HepG2 (cell line): Measurements from ENCODE around the gene P3H2. TPM values are rescaled to one million over a fixed set of nuclear protein-coding genes. Genes with fewer than 3 reads are reported as not detected.

Experiments used
- ATAC-seq: fragments of 200-7000 bp; cut with Tn5 transposase; 3 replicates; pipeline ENCODE4 v1.9.1; 2020; ENCODE audit warnings: mild to moderate bottlenecking, moderate library complexity
- BruUV-seq: library from RNA; stranded (reverse); fragments of 400-500 nt; replicated peaks from 2 replicates; lab custom pipeline; 2021; lab: Mats Ljungman, UMichigan
- CTCF ChIA-PET: fragments of 300-600 bp; formaldehyde crosslinking; extraction: SDS; loops from one replicate; lab custom pipeline; 2021; ENCODE audit warnings: low total read pairs, inconsistent platforms, low intra/inter-chr PET ratio; lab: Yijun Ruan, JAX
- POLR2A ChIA-PET: fragments of 350-600 bp; sonication (Branson Sonifier 250); formaldehyde crosslinking; loops from one replicate; lab custom pipeline; 2020; ENCODE audit warnings: antibody characterized with exemption, inconsistent platforms; lab: Yijun Ruan, JAX
- DNase-seq: peaks from one replicate; pipeline ENCODE4 v3.0.0-alpha.2; 2015; ENCODE audit warnings: low spot score
- FAIRE-seq: peaks from 3 replicates; lab custom pipeline; 2011; peaks lifted over from hg19 to GRCh38; lab: Jason Lieb, UNC
- H2AFZ ChIP-seq: one replicate; pipeline ENCODE4 v1.6.1; 2011; ENCODE audit warnings: low read length, inconsistent platforms
- H3K27ac ChIP-seq: fragments of 300-600 bp; 3 replicates; pipeline ENCODE4 v1.8.0; 2011; ENCODE audit warnings: mixed run types, mild to moderate bottlenecking, mixed read lengths, low read length, inconsistent platforms; ENCODE audit not compliant: insufficient read depth; ENCODE audit errors: extremely low read length
- H3K27me3 ChIP-seq, 2 experiments: fragments of 200-600 bp in 1 of 2; 2 replicates in 1 of 2; 3 replicates in 1 of 2; pipeline versions ENCODE4 v1.6.0 to v1.8.0; 2011; ENCODE audit warnings: low read length in 2 of 2, mild to moderate bottlenecking in 2 of 2, moderate library complexity in 2 of 2, inconsistent platforms in 1 of 2; ENCODE audit not compliant: insufficient read depth in 2 of 2, control insufficient read depth in 1 of 2
- H3K36me3 ChIP-seq, 2 experiments: fragments of 200-600 bp in 1 of 2; replicated peaks in 1 of 2; 2 replicates in 1 of 2; 3 replicates in 1 of 2; pipeline versions ENCODE4 v1.5.1 to v1.8.0; 2011; ENCODE audit warnings: low read length in 2 of 2, inconsistent platforms in 1 of 2; ENCODE audit not compliant: insufficient read depth in 2 of 2, control insufficient read depth in 1 of 2
- H3K4me1 ChIP-seq: 2 replicates; pipeline ENCODE4 v1.5.1; 2012; ENCODE audit warnings: low read length, inconsistent platforms; ENCODE audit not compliant: insufficient read depth
- H3K4me2 ChIP-seq: 2 replicates; pipeline ENCODE4 v1.6.0; 2011; ENCODE audit warnings: low read depth, low read length, inconsistent platforms
- H3K4me3 ChIP-seq, 3 experiments: fragments of 200-600 bp in 1 of 3; sonication (generic), shearing (Covaris generic) in 1 of 3; replicated peaks in 1 of 3; 2 replicates each; pipeline ENCODE4 v1.5.1; 2011 to 2016; ENCODE audit warnings: low read length in 3 of 3, inconsistent platforms in 2 of 3, low read depth in 2 of 3, mild to moderate bottlenecking in 2 of 3, control low read depth in 1 of 3, mixed read lengths in 1 of 3; ENCODE audit not compliant: insufficient read depth in 1 of 3
- H3K79me2 ChIP-seq: one replicate; pipeline ENCODE4 v1.6.1; 2011; ENCODE audit warnings: low read length, inconsistent platforms; ENCODE audit not compliant: insufficient read depth
- H3K9ac ChIP-seq: 2 replicates; pipeline ENCODE4 v1.6.0; 2011; ENCODE audit warnings: mild to moderate bottlenecking, low read depth, low read length, inconsistent platforms; ENCODE audit not compliant: insufficient read depth
- H3K9me3 ChIP-seq: 2 replicates; pipeline ENCODE4 v1.5.1; 2012; ENCODE audit warnings: mild to moderate bottlenecking, low read length
- H4K20me1 ChIP-seq: 2 replicates; pipeline ENCODE4 v1.6.0; 2011; ENCODE audit warnings: inconsistent platforms, mild to moderate bottlenecking, low read length, moderate library complexity; ENCODE audit not compliant: insufficient read depth
- AGO1 ChIP-seq: fragments of 200-400 bp; formaldehyde crosslinking; IDR thresholded peaks from 2 replicates; pipeline ENCODE4 v1.6.1; 2017; ENCODE audit warnings: mild to moderate bottlenecking, low read depth, low read length, moderate library complexity; ENCODE audit not compliant: poor library complexity, severe bottlenecking
- BORCS8-MEF2B ChIP-seq: sonication (generic); formaldehyde crosslinking; IDR thresholded peaks from 2 replicates; pipeline ENCODE4 v1.8.0; 2022; ENCODE audit warnings: mild to moderate bottlenecking, missing genetic modification reagents
- CEBPB ChIP-seq: IDR thresholded peaks from 2 replicates; pipeline ENCODE4 v1.6.1; 2011; ENCODE audit warnings: low read depth, low read length, improper control_type of control experiment, borderline replicate concordance
- CENPX ChIP-seq: sonication (generic); formaldehyde crosslinking; IDR thresholded peaks from 2 replicates; pipeline ENCODE4 v1.9.0; 2021; ENCODE audit warnings: mild to moderate bottlenecking, missing genetic modification reagents, moderate library complexity
- ELF4 ChIP-seq: sonication (generic); formaldehyde crosslinking; IDR thresholded peaks from 2 replicates; pipeline ENCODE4 v1.5.0; 2020; ENCODE audit warnings: missing genetic modification reagents, mild to moderate bottlenecking, moderate library complexity, borderline replicate concordance
- FOXC1 ChIP-seq: sonication (generic); formaldehyde crosslinking; IDR thresholded peaks from 2 replicates; pipeline ENCODE4 v1.8.0; 2022; ENCODE audit warnings: mild to moderate bottlenecking, missing genetic modification reagents, borderline replicate concordance
- FOXK1 ChIP-seq: sonication (generic); formaldehyde crosslinking; IDR thresholded peaks from 2 replicates; pipeline ENCODE4 v1.4.0; 2020; ENCODE audit warnings: low read depth, missing genetic modification reagents, borderline replicate concordance
- HMG20A ChIP-seq: IDR thresholded peaks from 2 replicates; pipeline ENCODE4 v1.6.1; 2016; ENCODE audit warnings: borderline replicate concordance
- NAIF1 ChIP-seq: sonication (generic); formaldehyde crosslinking; IDR thresholded peaks from 2 replicates; pipeline ENCODE4 v1.5.0; 2020; ENCODE audit warnings: mild to moderate bottlenecking, missing genetic modification reagents, borderline replicate concordance
- RELA ChIP-seq: sonication (generic); formaldehyde crosslinking; IDR thresholded peaks from 2 replicates; pipeline ENCODE4 v1.4.0; 2020; ENCODE audit warnings: missing genetic modification reagents
- TARDBP ChIP-seq: sonication (generic); formaldehyde crosslinking; IDR thresholded peaks from 2 replicates; pipeline ENCODE4 v1.8.0; 2022; ENCODE audit warnings: mild to moderate bottlenecking, missing genetic modification reagents
- THAP8 ChIP-seq: sonication (generic); formaldehyde crosslinking; IDR thresholded peaks from 2 replicates; pipeline ENCODE4 v1.5.1; 2020; ENCODE audit warnings: missing genetic modification reagents, mild to moderate bottlenecking, borderline replicate concordance
- ZNF607 ChIP-seq: sonication (generic); formaldehyde crosslinking; IDR thresholded peaks from 2 replicates; pipeline ENCODE4 v1.5.1; 2020; ENCODE audit warnings: missing genetic modification reagents, mild to moderate bottlenecking, borderline replicate concordance
- ZNF816 ChIP-seq: sonication (generic); formaldehyde crosslinking; IDR thresholded peaks from 2 replicates; pipeline ENCODE4 v1.8.0; 2022; ENCODE audit warnings: missing genetic modification reagents, mild to moderate bottlenecking, borderline replicate concordance
- ZSCAN31 ChIP-seq: sonication (generic); formaldehyde crosslinking; IDR thresholded peaks from 2 replicates; pipeline ENCODE4 v1.5.0; 2020; ENCODE audit warnings: low read depth, mild to moderate bottlenecking, missing genetic modification reagents
- WGBS: methylation state at CpG from one replicate; pipeline ENCODE4 v1.1.6; 2017; ENCODE audit warnings: low lambda C conversion rate; 5-methylcytosine and 5-hydroxymethylcytosine counted together
- in situ Hi-C: cut with HindIII; loops from 2 replicates; pipeline ENCODE4 v1.10.0; 2017; ENCODE audit warnings: low pct_unique_long_range_greater_than_20kb; ENCODE audit not compliant: extremely low pct_ligation_motif_present
- intact Hi-C: fragments of 100-400 bp; cut with micrococcal nuclease; formaldehyde crosslinking; loops from one replicate; pipeline ENCODE4 v1.10.0; 2022; ENCODE audit not compliant: unreplicated experiment
- polyA plus RNA-seq, 8 experiments: library from polyadenylated mRNA; depleted of rRNA in 3 of 8; stranded (reverse) in 7 of 8; unstranded in 1 of 8; fragments of >200 nt; fragmentation: Illumina TruSeq in 4 of 8; extraction: Trizol in 4 of 8; gene quantifications; 2 replicates each; pipeline versions ENCODE4 v1.2.1 to v1.2.3, GENCODE V29; 2011 to 2016; ENCODE audit warnings: low read depth in 4 of 8, missing spikeins in 1 of 8, mixed read lengths in 1 of 8; ENCODE audit not compliant: insufficient read depth in 1 of 8
- total RNA-seq, 5 experiments: library from RNA; depleted of rRNA; stranded (reverse); fragments of >200 nt; fragmentation: Illumina TruSeq; extraction: Trizol; gene quantifications; 2 replicates each; pipeline ENCODE4 v1.2.3, GENCODE V29; 2016; ENCODE audit warnings: low read depth in 1 of 5
- TF ChIP-seq, protein P1 (sequence below): sonication (generic); formaldehyde crosslinking; IDR thresholded peaks from 2 replicates; pipeline ENCODE4 v1.5.0; 2020; ENCODE audit warnings: mild to moderate bottlenecking, missing genetic modification reagents

P3H2 gene
- total and polyA plus RNA-seq, 2 of the 13 experiments (the other 11 are each of a cell fraction or from before 2014, with no cell fraction given) = not detected

- Histone ChIP-seq H3K9me3 (no peaks in the 10 kb centered on the region), H3K27ac (no peak overlapping the region), H3K79me2 (no peaks in the 10 kb centered on the region), H3K4me3 (no peak overlapping the region), H3K4me2 (no peak overlapping the region), H3K9ac (no peak overlapping the region), H4K20me1 (no peaks in the 10 kb centered on the region), H3K27me3 (no peaks in the 10 kb centered on the region; a peak in 1 of 5 replicates), H3K36me3 (no peaks in the 10 kb centered on the region), H2AFZ (no peak overlapping the region), H3K4me1 (no peaks in the 10 kb centered on the region)
- intact Hi-C loops = loop anchor here (5.0 to 10.0 kb wide), 4 partner anchors 70 to 548 kb away; partner anchors contain the start of gene IL1RAP
- DNase-seq (no peak), FAIRE-seq (no peak), ATAC-seq (no peak)
- WGBS = 28% methylated on average over 9 of the region's 9 CpGs
- POLR2A ChIA-PET = no interaction called here
- in situ Hi-C loops = loop anchor here (25.0 kb wide), 2 partner anchors 448 to 723 kb away; no protein-coding TSS in a partner anchor
- CTCF ChIA-PET = no interaction called here
- TF ChIP-seq THAP8 (CRISPR knock-in tag) = no peak
- BruUV-seq = no TSS peak
These were observed 155.9 kb downstream of the P3H2 start for GRCh38 chr3:189964623-189965332.

DNA sequence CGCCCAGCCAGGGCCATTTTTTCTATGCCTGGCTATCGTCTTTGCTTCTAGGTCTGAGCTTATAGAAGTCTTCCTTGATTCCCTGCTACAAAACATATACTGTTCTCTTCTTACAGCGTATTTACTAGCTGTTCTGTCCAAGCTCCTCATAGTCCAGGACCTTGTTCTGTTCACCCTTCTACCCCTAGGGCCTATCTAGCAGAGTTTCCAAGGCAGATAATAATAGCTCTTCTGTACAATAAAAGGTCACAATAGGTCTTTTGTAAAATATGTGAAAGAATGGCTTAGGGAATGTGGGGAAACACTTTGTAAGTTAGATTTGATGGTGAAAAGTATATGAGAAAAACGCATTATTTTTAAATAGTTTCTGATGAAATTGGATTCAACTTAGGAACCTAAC lies 158.2 kb downstream of the P3H2 start:
- CTCF ChIA-PET = interaction anchor here (1.4 kb wide), 1 partner anchor 239 kb away, joined by 4 read pairs; no protein-coding TSS in a partner anchor
- POLR2A ChIA-PET = interaction anchor here (1.5 kb wide), 1 partner anchor 359 kb away, joined by 5 read pairs; the partner anchor contains the start of gene CLDN1
- H2AFZ ChIP-seq = no peak overlapping the region
- no peak for FAIRE-seq
- intact Hi-C loops = loop anchor here (5.0 to 10.0 kb wide), 4 partner anchors 72 to 550 kb away; partner anchors contain the start of gene IL1RAP
- TF ChIP-seq ZNF607 = no peak
- TF ChIP-seq AGO1 = no peak
- TF ChIP-seq CENPX (CRISPR knock-in tag) = no peak
- no peak for TF ChIP-seq RELA (CRISPR knock-in tag)
- TF ChIP-seq ZNF816 (CRISPR knock-in tag) = no peak
- no peak for TF ChIP-seq FOXC1 (CRISPR knock-in tag)
- TF ChIP-seq, protein P1, sequence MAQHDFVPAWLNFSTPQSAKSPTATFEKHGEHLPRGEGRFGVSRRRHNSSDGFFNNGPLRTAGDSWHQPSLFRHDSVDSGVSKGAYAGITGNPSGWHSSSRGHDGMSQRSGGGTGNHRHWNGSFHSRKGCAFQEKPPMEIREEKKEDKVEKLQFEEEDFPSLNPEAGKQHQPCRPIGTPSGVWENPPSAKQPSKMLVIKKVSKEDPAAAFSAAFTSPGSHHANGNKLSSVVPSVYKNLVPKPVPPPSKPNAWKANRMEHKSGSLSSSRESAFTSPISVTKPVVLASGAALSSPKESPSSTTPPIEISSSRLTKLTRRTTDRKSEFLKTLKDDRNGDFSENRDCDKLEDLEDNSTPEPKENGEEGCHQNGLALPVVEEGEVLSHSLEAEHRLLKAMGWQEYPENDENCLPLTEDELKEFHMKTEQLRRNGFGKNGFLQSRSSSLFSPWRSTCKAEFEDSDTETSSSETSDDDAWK = no peak
- no peak for TF ChIP-seq CEBPB
- TF ChIP-seq FOXK1 = no peak
- no peak for TF ChIP-seq ELF4 (CRISPR knock-in tag)
- no peak for TF ChIP-seq TARDBP (CRISPR knock-in tag)
- TF ChIP-seq NAIF1 (CRISPR knock-in tag) = no peak
- TF ChIP-seq ZSCAN31 (CRISPR knock-in tag) = no peak
- TF ChIP-seq BORCS8-MEF2B (CRISPR knock-in tag) = no peak
- no peak for TF ChIP-seq HMG20A (CRISPR knock-in tag)
- WGBS = 52% methylated on average over 4 of the region's 4 CpGs
- no peak overlapping the region for H3K4me2 ChIP-seq
- no peak overlapping the region for H3K4me3 ChIP-seq
- H3K79me2 ChIP-seq = no peaks in the 10 kb centered on the region
- H3K9me3 ChIP-seq = no peaks in the 10 kb centered on the region
- H3K36me3 ChIP-seq = no peaks in the 10 kb centered on the region
- H4K20me1 ChIP-seq = no peaks in the 10 kb centered on the region
- no peak overlapping the region for H3K27ac ChIP-seq
- BruUV-seq = no TSS peak
- in situ Hi-C loops = loop anchor here (25.0 kb wide), 2 partner anchors 450 to 725 kb away; no protein-coding TSS in a partner anchor
- DNase-seq = no peak
- no peak overlapping the region for H3K9ac ChIP-seq
- no peaks in the 10 kb centered on the region for H3K4me1 ChIP-seq
- H3K27me3 ChIP-seq = no peaks in the 10 kb centered on the region; a peak in 1 of 5 replicates
- no peak for ATAC-seq
